Nephron progenitor cell (in vitro differentiated cells): ENCODE results near the gene ACVR1B.

Experiments used
- DNase-seq: peaks from one replicate; pipeline ENCODE4 v3.0.0; 2021
- H3K27ac Mint-ChIP-seq: 2 replicates; pipeline ENCODE4 v1.8.0; 2021; ENCODE audit warnings: mild to moderate bottlenecking, moderate library complexity, mixed read lengths
- H3K27me3 Mint-ChIP-seq: 2 replicates; pipeline ENCODE4 v1.8.0; 2021; ENCODE audit warnings: mild to moderate bottlenecking, low read depth, mixed read lengths; ENCODE audit not compliant: poor library complexity
- H3K36me3 Mint-ChIP-seq: 2 replicates; pipeline ENCODE4 v1.8.0; 2021; ENCODE audit warnings: low read depth, mixed read lengths
- H3K4me1 Mint-ChIP-seq: 2 replicates; pipeline ENCODE4 v1.8.0; 2021; ENCODE audit warnings: mixed read lengths
- H3K4me3 Mint-ChIP-seq: 2 replicates; pipeline ENCODE4 v1.8.0; 2021; ENCODE audit warnings: mild to moderate bottlenecking, moderate library complexity, mixed read lengths
- H3K9me3 Mint-ChIP-seq: 2 replicates; pipeline ENCODE4 v1.8.0; 2021; ENCODE audit warnings: mild to moderate bottlenecking, moderate library complexity, mixed read lengths
- CTCF ChIP-seq: fragments of 200-600 bp; sonication (generic); IDR thresholded peaks from 2 replicates; pipeline ENCODE4 v1.5.0; 2021; ENCODE audit warnings: antibody characterized with exemption

The ACVR1B gene

DNA sequence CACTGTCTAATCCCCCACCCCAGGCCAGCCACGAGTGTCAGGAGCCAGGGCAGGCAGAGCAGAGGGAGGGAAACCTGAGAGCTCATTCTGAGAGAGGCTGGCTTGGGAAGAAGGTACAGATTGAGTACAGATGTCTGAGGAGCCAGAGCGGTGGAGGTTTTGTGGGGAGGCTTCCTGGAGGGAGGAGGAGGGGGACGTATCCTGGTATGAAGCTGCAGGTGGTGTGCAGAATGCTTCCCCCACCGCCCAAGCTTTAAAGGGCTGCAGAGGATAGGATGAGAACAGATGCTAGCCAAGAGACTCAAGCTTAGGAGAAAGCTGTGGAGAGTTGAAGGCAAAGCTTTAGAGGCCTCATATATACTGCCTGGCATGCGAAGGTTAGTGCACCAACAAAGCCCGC lies 52.1 kb downstream of the ACVR1B start:
- H3K9me3 Mint-ChIP-seq = no peaks in the 10 kb centered on the region
- DNase-seq = no peak
- H3K4me3 Mint-ChIP-seq = no peak overlapping the region
- H3K27ac Mint-ChIP-seq = no peak overlapping the region
- peaks cover 23% of the 10 kb centered on the region for H3K27me3 Mint-ChIP-seq
- peaks cover 22% of the 10 kb centered on the region for H3K36me3 Mint-ChIP-seq
- peaks cover 47% of the 10 kb centered on the region for H3K4me1 Mint-ChIP-seq
- TF ChIP-seq CTCF = no peak

DNA sequence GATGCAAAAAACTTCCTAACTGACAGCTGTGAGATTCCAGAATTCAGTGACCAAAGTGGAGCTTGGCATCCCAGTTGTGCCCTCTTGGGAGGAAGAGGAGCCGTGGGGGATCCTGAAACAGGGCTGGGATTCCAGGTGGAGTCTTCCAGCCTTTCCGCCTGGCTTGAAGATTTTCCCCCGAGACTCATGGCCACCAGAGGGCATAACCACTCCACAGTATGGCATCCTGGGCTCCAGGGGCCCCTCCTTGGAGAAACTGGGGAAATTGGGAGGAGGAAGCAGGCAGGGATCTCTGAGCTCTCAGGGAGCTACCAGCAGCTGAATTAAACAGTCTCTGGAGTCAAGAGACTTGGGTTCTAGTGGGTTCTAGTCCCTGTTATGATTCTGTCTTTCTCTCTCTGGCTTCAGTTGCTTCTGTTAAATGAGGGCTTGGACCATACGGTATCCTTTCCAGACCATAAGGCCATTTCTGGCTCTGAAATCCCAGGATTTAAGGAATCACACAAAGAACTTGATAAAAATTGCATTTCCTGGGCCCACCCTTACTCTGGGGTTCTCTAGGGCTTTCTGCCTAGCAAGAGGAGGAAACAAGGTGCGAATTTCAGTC lies 52.6 kb downstream of the ACVR1B start:
- Mint-ChIP-seq H3K27ac (no peak overlapping the region), H3K36me3 (peaks cover 18% of the 10 kb centered on the region), H3K27me3 (peaks cover 29% of the 10 kb centered on the region), H3K4me3 (no peak overlapping the region), H3K4me1 (peaks cover 52% of the 10 kb centered on the region), H3K9me3 (no peaks in the 10 kb centered on the region)
- TF ChIP-seq CTCF = peak; percentile 48
- peak; percentile 52 for DNase-seq

GRCh38 chr12:52005218-52005902 lies 53.9 kb downstream of the ACVR1B start:
- Mint-ChIP-seq H3K27ac (no peak overlapping the region), H3K9me3 (no peaks in the 10 kb centered on the region), H3K4me3 (peak overlapping the region; percentile 89), H3K36me3 (peaks cover 6% of the 10 kb centered on the region), H3K27me3 (peaks cover 30% of the 10 kb centered on the region), H3K4me1 (peaks cover 63% of the 10 kb centered on the region)
- no peak for TF ChIP-seq CTCF
- DNase-seq = no peak

DNA sequence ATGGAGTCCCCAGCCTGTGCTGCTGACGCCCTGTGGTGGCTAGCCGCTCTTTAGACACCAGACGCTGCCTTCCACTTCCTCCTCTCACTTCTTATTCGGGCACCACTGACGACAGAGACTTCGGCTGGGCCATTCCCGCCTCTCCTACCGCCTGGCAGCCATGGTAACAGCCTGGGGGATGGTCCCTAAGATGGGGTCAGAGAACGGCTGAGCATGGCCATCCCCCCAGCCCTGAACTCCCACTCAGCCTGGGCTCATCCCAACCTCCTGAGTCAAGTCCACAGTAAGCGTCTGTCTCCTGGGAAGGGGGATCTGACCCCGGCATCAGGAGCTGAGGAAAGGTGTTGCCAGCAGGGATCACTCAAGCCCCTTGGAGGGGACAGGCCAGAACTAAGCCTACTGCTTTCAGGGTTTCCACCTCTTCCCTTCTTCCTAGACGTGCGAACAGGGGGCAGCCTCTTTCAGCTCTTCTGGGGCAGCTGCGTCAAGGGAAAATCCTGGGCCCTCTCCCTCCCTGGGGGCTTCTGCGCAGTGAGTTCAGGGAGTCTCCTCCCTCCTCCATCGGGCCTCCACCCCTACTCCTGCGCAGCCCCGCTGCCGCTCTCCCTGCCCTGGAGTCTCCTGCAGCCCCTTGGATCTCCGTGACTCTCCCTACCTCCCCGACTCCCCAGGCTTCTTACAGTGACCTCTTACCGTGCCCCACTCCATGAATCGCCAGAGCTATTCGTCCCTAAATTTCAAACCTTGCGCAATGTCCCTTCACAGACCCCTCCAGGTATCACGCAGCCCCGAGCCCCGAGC lies 54.6 kb downstream of the ACVR1B start:
- Mint-ChIP-seq H3K27me3 (peaks cover 30% of the 10 kb centered on the region), H3K4me1 (peaks cover 71% of the 10 kb centered on the region), H3K9me3 (no peaks in the 10 kb centered on the region), H3K36me3 (peaks cover 5% of the 10 kb centered on the region), H3K27ac (no peak overlapping the region), H3K4me3 (peak overlapping the region; percentile 89)
- TF ChIP-seq CTCF = no peak
- DNase-seq = peak; percentile 41

GRCh38 chr12:52006726-52007157 lies 55.2 kb downstream of the ACVR1B start, which contains the start of gene TAMALIN:
Gene TAMALIN, plus strand, starts transcription at chr12:52006946. Its CDS starts 74 bp downstream, at chr12:52007020.
- Mint-ChIP-seq H3K27me3 (peaks cover 30% of the 10 kb centered on the region), H3K27ac (no peak within 1 kb of the TSS), H3K4me3 (peak within 1 kb of the TSS; percentile 89), H3K9me3 (no peaks in the 10 kb centered on the region), H3K4me1 (peaks cover 73% of the 10 kb centered on the region), H3K36me3 (peaks cover 11% of the 10 kb centered on the region)
- peak; percentile 84 for DNase-seq
- no peak for TF ChIP-seq CTCF
